Activated T-helper 1 cell treated with anti-CD3 and anti-CD28 coated beads, Interleukin-12 subunit alpha, Interleukin-12 subunit beta, Interleukin-2, Interleukin-4 antibody, amounts not matched to agents 30 ng/mL and 10 ng/mL and 1 ng/mL, durations not matched to agents 14 hours and 24 hours and 36 hours (primary cell): ENCODE results near the gene SLC46A2. TPM values are rescaled to one million over a fixed set of nuclear protein-coding genes. Genes with fewer than 3 reads are reported as not detected.

Experiments
- DNase-seq: peaks from one replicate; pipeline ENCODE4 v3.0.0; 2021; ENCODE audit warnings: low spot score
- H3K27ac Mint-ChIP-seq: one replicate; pipeline ENCODE4 v1.8.0; 2021; ENCODE audit warnings: mild to moderate bottlenecking, mixed read lengths
- H3K27me3 Mint-ChIP-seq: one replicate; pipeline ENCODE4 v1.8.0; 2022; ENCODE audit warnings: mild to moderate bottlenecking, moderate library complexity, mixed read lengths; ENCODE audit not compliant: insufficient read depth
- H3K36me3 Mint-ChIP-seq: one replicate; pipeline ENCODE4 v1.8.0; 2021; ENCODE audit warnings: low read depth, mixed read lengths
- H3K4me1 Mint-ChIP-seq: one replicate; pipeline ENCODE4 v1.8.0; 2021; ENCODE audit warnings: low read depth, mixed read lengths
- H3K4me3 Mint-ChIP-seq: one replicate; pipeline ENCODE4 v1.8.0; 2021; ENCODE audit warnings: mild to moderate bottlenecking, moderate library complexity, mixed read lengths
- H3K9me3 Mint-ChIP-seq: one replicate; pipeline ENCODE4 v1.8.0; 2021; ENCODE audit warnings: mixed read lengths
- intact Hi-C: fragments of 100-400 bp; cut with micrococcal nuclease; formaldehyde crosslinking; loops from one replicate; pipeline ENCODE4 v1.15.1; 2024
- total RNA-seq: library from RNA; stranded (reverse); gene quantifications from 2 replicates; pipeline ENCODE4 v1.2.3, GENCODE V29; 2022

SLC46A2 gene
- total RNA-seq, 1 donor from 2014 or later: not detected

GRCh38 chr9:112900901-112901300, 10.2 kb upstream of the SLC46A2 start:
- intact Hi-C loops: no loop called here
- H3K27ac Mint-ChIP-seq: no peak overlapping the region
- H3K4me3 Mint-ChIP-seq: no peak overlapping the region
- no peak for DNase-seq
- H3K27me3 Mint-ChIP-seq: peaks cover 26% of the 10 kb centered on the region
- peaks cover 25% of the 10 kb centered on the region for H3K4me1 Mint-ChIP-seq
- H3K9me3 Mint-ChIP-seq: peaks cover 4% of the 10 kb centered on the region
- H3K36me3 Mint-ChIP-seq: no peaks in the 10 kb centered on the region

- intact Hi-C loops: no loop called here
- H3K27ac Mint-ChIP-seq: no peak overlapping the region
- peaks cover 5% of the 10 kb centered on the region for H3K9me3 Mint-ChIP-seq
- peaks cover 26% of the 10 kb centered on the region for H3K27me3 Mint-ChIP-seq
- no peaks in the 10 kb centered on the region for H3K36me3 Mint-ChIP-seq
- H3K4me1 Mint-ChIP-seq: peaks cover 27% of the 10 kb centered on the region
- H3K4me3 Mint-ChIP-seq: no peak overlapping the region
- DNase-seq: no peak
Observed at GRCh38 chr9:112900488-112900887, 9.8 kb upstream of the SLC46A2 start.

- peaks cover 31% of the 10 kb centered on the region for H3K4me1 Mint-ChIP-seq
- intact Hi-C loops: no loop called here
- DNase-seq: no peak
- no peak overlapping the region for H3K27ac Mint-ChIP-seq
- peaks cover 32% of the 10 kb centered on the region for H3K27me3 Mint-ChIP-seq
- H3K9me3 Mint-ChIP-seq: peaks cover 5% of the 10 kb centered on the region
- H3K4me3 Mint-ChIP-seq: no peak overlapping the region
- H3K36me3 Mint-ChIP-seq: no peaks in the 10 kb centered on the region
Observed at GRCh38 chr9:112898872-112899311, 8.2 kb upstream of the SLC46A2 start.

GRCh38 chr9:112896131-112896530, 5.5 kb upstream of the SLC46A2 start:
- Mint-ChIP-seq H3K27me3 (peaks cover 39% of the 10 kb centered on the region), H3K36me3 (no peaks in the 10 kb centered on the region), H3K4me3 (no peak overlapping the region), H3K9me3 (peaks cover 5% of the 10 kb centered on the region), H3K4me1 (peaks cover 27% of the 10 kb centered on the region), H3K27ac (no peak overlapping the region)
- intact Hi-C loops: no loop called here
- DNase-seq: no peak

GRCh38 chr9:112894699-112895098, 4.0 kb upstream of the SLC46A2 start:
- intact Hi-C loops: no loop called here
- H3K27me3 Mint-ChIP-seq: peaks cover 39% of the 10 kb centered on the region

GRCh38 chr9:112894041-112894440, 3.4 kb upstream of the SLC46A2 start:
- H3K27ac Mint-ChIP-seq: no peak overlapping the region
- no peaks in the 10 kb centered on the region for H3K36me3 Mint-ChIP-seq
- intact Hi-C loops: no loop called here
- H3K4me1 Mint-ChIP-seq: peaks cover 23% of the 10 kb centered on the region
- peaks cover 45% of the 10 kb centered on the region for H3K27me3 Mint-ChIP-seq
- H3K9me3 Mint-ChIP-seq: peaks cover 5% of the 10 kb centered on the region
- H3K4me3 Mint-ChIP-seq: no peak overlapping the region
- DNase-seq: no peak

More at GRCh38 chr9:112894699-112895098, 4.0 kb upstream of the SLC46A2 start:
- H3K4me3 Mint-ChIP-seq: no peak overlapping the region
- peaks cover 5% of the 10 kb centered on the region for H3K9me3 Mint-ChIP-seq
- no peak for DNase-seq
- H3K27ac Mint-ChIP-seq: no peak overlapping the region
- H3K36me3 Mint-ChIP-seq: no peaks in the 10 kb centered on the region
- H3K4me1 Mint-ChIP-seq: peaks cover 27% of the 10 kb centered on the region

GRCh38 chr9:112892981-112893380, 2.3 kb upstream of the SLC46A2 start:
- intact Hi-C loops: no loop called here
- peaks cover 5% of the 10 kb centered on the region for H3K9me3 Mint-ChIP-seq
- H3K4me1 Mint-ChIP-seq: peaks cover 17% of the 10 kb centered on the region
- H3K27ac Mint-ChIP-seq: no peak overlapping the region
- DNase-seq: no peak
- H3K27me3 Mint-ChIP-seq: peaks cover 38% of the 10 kb centered on the region
- H3K36me3 Mint-ChIP-seq: no peaks in the 10 kb centered on the region
- no peak overlapping the region for H3K4me3 Mint-ChIP-seq

- H3K27me3 Mint-ChIP-seq: peaks cover 39% of the 10 kb centered on the region
Observed at GRCh38 chr9:112891521-112891920, 845 bp upstream of the SLC46A2 start.

GRCh38 chr9:112887381-112887780, 3.3 kb downstream of the SLC46A2 start:
- no peak for DNase-seq

More at GRCh38 chr9:112891521-112891920, 845 bp upstream of the SLC46A2 start:
- Mint-ChIP-seq H3K36me3 (no peaks in the 10 kb centered on the region), H3K9me3 (peaks cover 5% of the 10 kb centered on the region), H3K27ac (no peak overlapping the region), H3K4me1 (peaks cover 17% of the 10 kb centered on the region), H3K4me3 (no peak overlapping the region)
- DNase-seq: no peak
- intact Hi-C loops: no loop called here

GRCh38 chr9:112886351-112886750, 4.3 kb downstream of the SLC46A2 start:
- DNase-seq: no peak
- Mint-ChIP-seq H3K27ac (no peak overlapping the region), H3K4me3 (no peak overlapping the region), H3K9me3 (no peaks in the 10 kb centered on the region), H3K4me1 (no peaks in the 10 kb centered on the region), H3K36me3 (no peaks in the 10 kb centered on the region), H3K27me3 (peaks cover 21% of the 10 kb centered on the region)
- intact Hi-C loops: no loop called here

More at GRCh38 chr9:112887381-112887780, 3.3 kb downstream of the SLC46A2 start:
- H3K4me1 Mint-ChIP-seq: no peaks in the 10 kb centered on the region
- intact Hi-C loops: no loop called here
- no peaks in the 10 kb centered on the region for H3K36me3 Mint-ChIP-seq
- H3K27me3 Mint-ChIP-seq: peaks cover 29% of the 10 kb centered on the region
- H3K27ac Mint-ChIP-seq: no peak overlapping the region
- no peak overlapping the region for H3K4me3 Mint-ChIP-seq
- H3K9me3 Mint-ChIP-seq: no peaks in the 10 kb centered on the region

GRCh38 chr9:112885324-112885723, 5.4 kb downstream of the SLC46A2 start:
- no peak for DNase-seq
- no peak overlapping the region for H3K4me3 Mint-ChIP-seq
- intact Hi-C loops: no loop called here
- no peaks in the 10 kb centered on the region for H3K36me3 Mint-ChIP-seq
- no peak overlapping the region for H3K27ac Mint-ChIP-seq
- H3K4me1 Mint-ChIP-seq: no peaks in the 10 kb centered on the region
- peaks cover 18% of the 10 kb centered on the region for H3K27me3 Mint-ChIP-seq
- no peaks in the 10 kb centered on the region for H3K9me3 Mint-ChIP-seq

- no peaks in the 10 kb centered on the region for H3K36me3 Mint-ChIP-seq
- DNase-seq: no peak
- intact Hi-C loops: no loop called here
- no peak overlapping the region for H3K27ac Mint-ChIP-seq
- H3K27me3 Mint-ChIP-seq: peaks cover 12% of the 10 kb centered on the region
- H3K9me3 Mint-ChIP-seq: no peaks in the 10 kb centered on the region
- no peak overlapping the region for H3K4me3 Mint-ChIP-seq
- no peaks in the 10 kb centered on the region for H3K4me1 Mint-ChIP-seq
Observed at GRCh38 chr9:112884721-112885120, 6.0 kb downstream of the SLC46A2 start.

- DNase-seq: no peak
- Mint-ChIP-seq H3K9me3 (no peaks in the 10 kb centered on the region), H3K27me3 (peaks cover 7% of the 10 kb centered on the region), H3K4me1 (no peaks in the 10 kb centered on the region), H3K27ac (no peak overlapping the region), H3K36me3 (no peaks in the 10 kb centered on the region), H3K4me3 (no peak overlapping the region)
- intact Hi-C loops: no loop called here
Observed at GRCh38 chr9:112884101-112884500, 6.6 kb downstream of the SLC46A2 start.

GRCh38 chr9:112881331-112881730, 9.3 kb downstream of the SLC46A2 start:
- intact Hi-C loops: no loop called here
- DNase-seq: no peak
- H3K9me3 Mint-ChIP-seq: no peaks in the 10 kb centered on the region
- H3K36me3 Mint-ChIP-seq: peaks cover 2% of the 10 kb centered on the region
- H3K4me1 Mint-ChIP-seq: no peaks in the 10 kb centered on the region
- peaks cover 3% of the 10 kb centered on the region for H3K27me3 Mint-ChIP-seq
- H3K27ac Mint-ChIP-seq: no peak overlapping the region
- no peak overlapping the region for H3K4me3 Mint-ChIP-seq
